ENCODE data around the gene ZNF576. TPM values are rescaled to one million over a fixed set of nuclear protein-coding genes. Genes with fewer than 3 reads are reported as not detected.
"Not testable (repeated sequence)": the region's sequence is repeated elsewhere in the genome, so short reads cannot be mapped to it uniquely, and the experiment has no call there.

Gene ZNF576
- total RNA-seq, 4 donors from 2014 or later, result 4.8 to 16.8 (median 14.3) TPM

- WGBS, 2 donors, result 29 to 41% methylated on average over 3 of the region's 3 CpGs
- no peak overlapping the region for H3K4me3 ChIP-seq (ENCODE audit: low read depth, poor library complexity, severe bottlenecking)
- no peak for TF ChIP-seq POLR2A (IDR thresholded peaks at IDR 0.05)
- no peak for TF ChIP-seq CTCF (IDR thresholded peaks at IDR 0.05)
- DNase-seq (ENCODE audit: low spot score in 2 of 2), result no peak
- intact Hi-C loops (cut with DNase I; ENCODE audit: low total_unique reads), result no loop called here
Observed at GRCh38 chr19:43643326-43643725, 46.9 kb downstream of the ZNF576 start.

- no peak overlapping the region for H3K4me3 ChIP-seq (ENCODE audit: low read depth, poor library complexity, severe bottlenecking)
- WGBS, 2 donors, result 68% methylated on average over 13 of the region's 13 CpGs
Observed at GRCh38 chr19:43644181-43644580, 47.8 kb downstream of the ZNF576 start.

GRCh38 chr19:43648633-43649032 is 52.2 kb downstream of the ZNF576 start:
- intact Hi-C loops (cut with DNase I; ENCODE audit: low total_unique reads), result no loop called here
- no peak for DNase-seq (ENCODE audit: low spot score in 2 of 2)
- no peak for TF ChIP-seq CTCF (IDR thresholded peaks at IDR 0.05)
- TF ChIP-seq POLR2A (IDR thresholded peaks at IDR 0.05), result no peak
- H3K4me3 ChIP-seq (ENCODE audit: low read depth, poor library complexity, severe bottlenecking), result no peak overlapping the region
- WGBS, 2 donors, result 95 to 97% methylated on average over 6 of the region's 6 CpGs

More at GRCh38 chr19:43644181-43644580, 47.8 kb downstream of the ZNF576 start:
- TF ChIP-seq POLR2A (IDR thresholded peaks at IDR 0.05) (no peak), CTCF (IDR thresholded peaks at IDR 0.05) (no peak)
- intact Hi-C loops (cut with DNase I; ENCODE audit: low total_unique reads), result no loop called here
- DNase-seq (ENCODE audit: low spot score in 2 of 2), result no peak

GRCh38 chr19:43649514-43649913 is 53.1 kb downstream of the ZNF576 start:
- intact Hi-C loops (cut with DNase I; ENCODE audit: low total_unique reads), result no loop called here
- no peak for TF ChIP-seq CTCF (IDR thresholded peaks at IDR 0.05)
- TF ChIP-seq POLR2A (IDR thresholded peaks at IDR 0.05), result no peak
- 75 to 79% methylated on average over 2 of the region's 2 CpGs for WGBS, 2 donors
- no peak overlapping the region for H3K4me3 ChIP-seq (ENCODE audit: low read depth, poor library complexity, severe bottlenecking)
- DNase-seq (ENCODE audit: low spot score in 2 of 2), result no peak

- intact Hi-C loops (cut with DNase I; ENCODE audit: low total_unique reads); DNase-seq (ENCODE audit: low spot score in 2 of 2); H3K4me3 ChIP-seq (ENCODE audit: low read depth, poor library complexity, severe bottlenecking): not testable (repeated sequence)
- WGBS, 2 donors, result 92 to 96% methylated on average over 7 of the region's 7 CpGs
Observed at GRCh38 chr19:43650276-43650675, 53.9 kb downstream of the ZNF576 start.

Other genes with a start within 250 kb of the ZNF576 start
- under 1 TPM in 3 of 4 donors, not detected in 1; 0.34 to 0.94 (median 0.63) TPM for gene CD177, start 242.9 kb upstream of the ZNF576 start, total RNA-seq
- under 1 TPM in 1 of 4 donors, not detected in 3; 0.74 TPM for gene TEX101, start 181.7 kb upstream of the ZNF576 start, total RNA-seq
- 100 to 1,000 TPM; 344 to 549 (median 466) TPM for gene LYPD3, start 131.0 kb upstream of the ZNF576 start, total RNA-seq
- gene PHLDB3, start 91.8 kb upstream of the ZNF576 start, total RNA-seq, result 100 to 1,000 TPM in 2 of 4 donors, 10 to 100 TPM in 2; 86.9 to 136 (median 114) TPM
- 10 to 100 TPM; 63.4 to 79.3 (median 72.8) TPM for gene ETHE1, start 69.4 kb upstream of the ZNF576 start, total RNA-seq
- under 1 TPM in 3 of 4 donors, not detected in 1; 0.42 to 0.94 (median 0.88) TPM for gene ZNF575, start 63.4 kb upstream of the ZNF576 start, total RNA-seq
- 10 to 100 TPM; 27.9 to 37.6 (median 31.5) TPM for gene XRCC1, start 21.1 kb upstream of the ZNF576 start, total RNA-seq
- 10 to 100 TPM in 1 of 4 donors, 1 to 10 TPM in 2, under 1 TPM in 1; 0.99 to 16.4 (median 3.1) TPM for gene PINLYP, start 20.8 kb upstream of the ZNF576 start, total RNA-seq
- gene IRGQ, start 461 bp upstream of the ZNF576 start, total RNA-seq, result 10 to 100 TPM; 17.4 to 38.9 (median 21.7) TPM
- gene SRRM5, start 15.5 kb downstream of the ZNF576 start, total RNA-seq, result under 1 TPM; 0.15 to 0.27 (median 0.17) TPM
- gene ZNF428, start 23.0 kb downstream of the ZNF576 start, total RNA-seq, result 10 to 100 TPM in 3 of 4 donors, 1 to 10 TPM in 1; 5.3 to 27.3 (median 15.1) TPM
- 10 to 100 TPM; 22.3 to 56.0 (median 29.6) TPM for gene CADM4, start 43.3 kb downstream of the ZNF576 start, total RNA-seq
- 10 to 100 TPM in 1 of 4 donors, 1 to 10 TPM in 3; 4.1 to 11.1 (median 9.0) TPM for gene PLAUR, start 73.6 kb downstream of the ZNF576 start, total RNA-seq
- gene IRGC, start 119.5 kb downstream of the ZNF576 start, total RNA-seq, result not detected
- gene SMG9, start 158.4 kb downstream of the ZNF576 start, total RNA-seq, result 10 to 100 TPM; 18.0 to 27.6 (median 23.5) TPM
- 10 to 100 TPM; 19.9 to 69.5 (median 49.2) TPM for gene KCNN4, start 184.4 kb downstream of the ZNF576 start, total RNA-seq
- gene LYPD5, start 205.9 kb downstream of the ZNF576 start, total RNA-seq, result 100 to 1,000 TPM in 2 of 4 donors, 10 to 100 TPM in 2; 93.8 to 231 (median 117) TPM
- 1 to 10 TPM; 4.3 to 9.6 (median 6.3) TPM for gene ZNF283, start 230.7 kb downstream of the ZNF576 start, total RNA-seq

Data from lower leg skin (tissue), 4 donors.